ENCODE measurements around the gene CEP57L1.

The CEP57L1 gene

GRCh38 chr6:109073344-109074132 is 21.8 kb upstream of the CEP57L1 start:
- peak; percentile 87 for DNase-seq (ENCODE audit: low read depth)
- H3K4me3 ChIP-seq (ENCODE audit: low read depth, low read length) = no peak overlapping the region
- peak; percentile 68 for TF ChIP-seq CTCF (conservative IDR thresholded peaks at IDR 0.05; ENCODE audit: low read depth, low read length)

- DNase-seq (ENCODE audit: low read depth) = no peak
- H3K4me3 ChIP-seq (ENCODE audit: low read depth, low read length) = no peak overlapping the region
- no peak for TF ChIP-seq CTCF (conservative IDR thresholded peaks at IDR 0.05; ENCODE audit: low read depth, low read length)
Observed at GRCh38 chr6:109074133-109074415, 21.2 kb upstream of the CEP57L1 start.

- no peak overlapping the region for H3K4me3 ChIP-seq (ENCODE audit: low read depth, low read length)
- no peak for DNase-seq (ENCODE audit: low read depth)
- TF ChIP-seq CTCF (conservative IDR thresholded peaks at IDR 0.05; ENCODE audit: low read depth, low read length) = no peak
Observed at GRCh38 chr6:109075934-109076333, 19.4 kb upstream of the CEP57L1 start.

- no peak for DNase-seq (ENCODE audit: low read depth)
- H3K4me3 ChIP-seq (ENCODE audit: low read depth, low read length) = no peak overlapping the region
- no peak for TF ChIP-seq CTCF (conservative IDR thresholded peaks at IDR 0.05; ENCODE audit: low read depth, low read length)
Observed at GRCh38 chr6:109076377-109076776, 18.9 kb upstream of the CEP57L1 start.

- TF ChIP-seq CTCF (conservative IDR thresholded peaks at IDR 0.05; ENCODE audit: low read depth, low read length) = no peak
- H3K4me3 ChIP-seq (ENCODE audit: low read depth, low read length) = no peak overlapping the region
- peak; percentile 27 for DNase-seq (ENCODE audit: low read depth)
Observed at GRCh38 chr6:109079981-109080380, 15.3 kb upstream of the CEP57L1 start.

- no peak for TF ChIP-seq CTCF (conservative IDR thresholded peaks at IDR 0.05; ENCODE audit: low read depth, low read length)
- DNase-seq (ENCODE audit: low read depth) = no peak
- H3K4me3 ChIP-seq (ENCODE audit: low read depth, low read length) = no peak overlapping the region
Observed at GRCh38 chr6:109081026-109081425, 14.3 kb upstream of the CEP57L1 start.

GRCh38 chr6:109081516-109082187 is 13.7 kb upstream of the CEP57L1 start:
- DNase-seq (ENCODE audit: low read depth) = no peak
- TF ChIP-seq CTCF (conservative IDR thresholded peaks at IDR 0.05; ENCODE audit: low read depth, low read length) = no peak
- H3K4me3 ChIP-seq (ENCODE audit: low read depth, low read length) = no peak overlapping the region

Data from choroid plexus epithelial cell (primary cell).